CD4-positive, alpha-beta T cell (primary cell): Measurements from ENCODE around the gene BMP4. TPM values are rescaled to one million over a fixed set of nuclear protein-coding genes. Genes with fewer than 3 reads are reported as not detected.

Experiments used
- ATAC-seq: fragments of 200-7000 bp; cut with Tn5 transposase; one replicate; pipeline ENCODE4 v1.10.0; 2022; ENCODE audit warnings: mild to moderate bottlenecking; ENCODE audit not compliant: poor library complexity
- CTCF ChIA-PET: fragments of 350-600 bp; sonication (Branson Sonifier 250); formaldehyde crosslinking; loops from one replicate; lab custom pipeline; 2021; ENCODE audit warnings: antibody characterized with exemption, inconsistent platforms; lab: Charles Lee
- POLR2A ChIA-PET: fragments of 350-600 bp; sonication (Branson Sonifier 250); formaldehyde crosslinking; loops from one replicate; lab custom pipeline; 2021; ENCODE audit warnings: antibody characterized with exemption, inconsistent platforms; lab: Charles Lee
- DNase-seq, 14 experiments: peaks; one replicate each; pipeline ENCODE4 v3.0.0-alpha.2; 2013 to 2020; ENCODE audit warnings: mixed read lengths in 2 of 14
- H3K27ac ChIP-seq, 2 donors: one replicate each; pipeline versions ENCODE4 v1.5.1 to v1.7.0; 2013; ENCODE audit warnings: low read length in 2 of 2, low read depth in 1 of 2, mild to moderate bottlenecking in 1 of 2
- H3K27me3 ChIP-seq, 2 experiments: 1 replicate in 1 of 2; 2 replicates in 1 of 2; pipeline versions ENCODE4 v1.6.1 to v1.7.0; 2013; ENCODE audit warnings: low read length in 2 of 2, control low read depth in 1 of 2, mild to moderate bottlenecking in 1 of 2, moderate library complexity in 1 of 2; ENCODE audit not compliant: insufficient read depth in 2 of 2, control insufficient read depth in 1 of 2
- H3K36me3 ChIP-seq: one replicate; pipeline ENCODE4 v1.6.1; 2013; ENCODE audit warnings: low read length, control low read depth; ENCODE audit not compliant: insufficient read depth
- H3K4me1 ChIP-seq: one replicate; pipeline ENCODE4 v1.6.1; 2013; ENCODE audit warnings: low read length, control low read depth; ENCODE audit not compliant: insufficient read depth
- H3K4me3 ChIP-seq: one replicate; pipeline ENCODE4 v1.5.1; 2013; ENCODE audit warnings: mild to moderate bottlenecking, low read length, moderate library complexity
- H3K9me3 ChIP-seq, 2 experiments: 1 replicate in 1 of 2; 2 replicates in 1 of 2; pipeline versions ENCODE4 v1.6.1 to v1.7.0; 2013; ENCODE audit warnings: low read length in 2 of 2, mild to moderate bottlenecking in 2 of 2, control low read depth in 1 of 2, moderate library complexity in 1 of 2; ENCODE audit not compliant: control insufficient read depth in 1 of 2, insufficient read depth in 1 of 2
- H3K27ac Mint-ChIP-seq: one replicate; pipeline ENCODE4 v1.8.0; 2020; ENCODE audit warnings: mixed read lengths
- H3K27me3 Mint-ChIP-seq: one replicate; pipeline ENCODE4 v1.8.0; 2021; ENCODE audit warnings: mixed read lengths
- H3K36me3 Mint-ChIP-seq: one replicate; pipeline ENCODE4 v1.8.0; 2021; ENCODE audit warnings: low read depth, mixed read lengths
- H3K4me1 Mint-ChIP-seq: one replicate; pipeline ENCODE4 v1.8.0; 2021; ENCODE audit warnings: low read depth, mixed read lengths
- H3K4me3 Mint-ChIP-seq: one replicate; pipeline ENCODE4 v1.8.0; 2020; ENCODE audit warnings: mild to moderate bottlenecking, mixed read lengths
- H3K9me3 Mint-ChIP-seq: one replicate; pipeline ENCODE4 v1.8.0; 2020; ENCODE audit warnings: mixed read lengths
- intact Hi-C, 2 experiments: fragments of 100-400 bp; cut with DNase I in 1 of 2; cut with micrococcal nuclease in 1 of 2; formaldehyde crosslinking; loops; one replicate each; pipeline versions ENCODE4 v1.15.1 to v1.9.0; 2023 to 2025; cut with DNase I, micrococcal nuclease
- total RNA-seq, 174 experiments: library from RNA in 2 of 174; stranded (reverse) in 2 of 174; gene quantifications; one replicate each; pipeline ENCODE4 v1.2.3 and lab custom pipeline; 2021 to 2026
- TF ChIP-seq, protein P1 (sequence below): fragments of 200-600 bp; IDR thresholded peaks from one replicate; pipeline ENCODE4 v1.8.0; 2022; ENCODE audit warnings: antibody characterized with exemption, mild to moderate bottlenecking

BMP4 gene
- total RNA-seq, 2 experiments from 2014 or later: not detected

DNA sequence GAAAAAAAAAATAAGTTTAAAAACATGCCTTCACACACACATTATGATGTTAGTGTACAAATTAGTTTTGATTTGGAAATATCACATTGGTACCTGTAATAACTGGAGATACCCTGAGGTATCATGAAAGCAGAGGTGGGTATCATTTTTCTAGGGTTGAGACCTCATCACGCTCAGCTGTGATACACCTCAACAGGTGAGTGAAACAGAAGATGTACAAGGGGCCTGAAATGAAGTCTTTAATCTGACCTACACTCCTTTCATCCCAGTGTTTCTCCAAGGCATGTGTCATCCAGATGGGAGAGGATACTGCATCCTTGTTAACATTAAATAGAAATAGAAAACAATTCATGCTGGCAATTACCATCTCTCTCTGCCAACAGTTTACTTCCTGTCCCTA, 7.4 kb downstream of the BMP4 start:
- no peaks in the 10 kb centered on the region for H3K9me3 Mint-ChIP-seq
- Histone ChIP-seq H3K4me1 (peaks cover 12% of the 10 kb centered on the region), H3K9me3 (peaks cover 0 to 36% of the 10 kb centered on the region in 2 experiments), H3K27ac (no peak overlapping the region), H3K27me3 (peaks cover 30 to 78% of the 10 kb centered on the region in 2 experiments), H3K36me3 (no peaks in the 10 kb centered on the region), H3K4me3 (no peak overlapping the region)
- POLR2A ChIA-PET: no interaction called here
- CTCF ChIA-PET: no interaction called here
- H3K27me3 Mint-ChIP-seq: peaks cover 88% of the 10 kb centered on the region
- no peak overlapping the region for H3K27ac Mint-ChIP-seq
- TF ChIP-seq, protein P1, sequence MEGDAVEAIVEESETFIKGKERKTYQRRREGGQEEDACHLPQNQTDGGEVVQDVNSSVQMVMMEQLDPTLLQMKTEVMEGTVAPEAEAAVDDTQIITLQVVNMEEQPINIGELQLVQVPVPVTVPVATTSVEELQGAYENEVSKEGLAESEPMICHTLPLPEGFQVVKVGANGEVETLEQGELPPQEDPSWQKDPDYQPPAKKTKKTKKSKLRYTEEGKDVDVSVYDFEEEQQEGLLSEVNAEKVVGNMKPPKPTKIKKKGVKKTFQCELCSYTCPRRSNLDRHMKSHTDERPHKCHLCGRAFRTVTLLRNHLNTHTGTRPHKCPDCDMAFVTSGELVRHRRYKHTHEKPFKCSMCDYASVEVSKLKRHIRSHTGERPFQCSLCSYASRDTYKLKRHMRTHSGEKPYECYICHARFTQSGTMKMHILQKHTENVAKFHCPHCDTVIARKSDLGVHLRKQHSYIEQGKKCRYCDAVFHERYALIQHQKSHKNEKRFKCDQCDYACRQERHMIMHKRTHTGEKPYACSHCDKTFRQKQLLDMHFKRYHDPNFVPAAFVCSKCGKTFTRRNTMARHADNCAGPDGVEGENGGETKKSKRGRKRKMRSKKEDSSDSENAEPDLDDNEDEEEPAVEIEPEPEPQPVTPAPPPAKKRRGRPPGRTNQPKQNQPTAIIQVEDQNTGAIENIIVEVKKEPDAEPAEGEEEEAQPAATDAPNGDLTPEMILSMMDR: no peak
- no peak overlapping the region for H3K4me3 Mint-ChIP-seq
- intact Hi-C loops: no loop called here
- H3K36me3 Mint-ChIP-seq: no peaks in the 10 kb centered on the region
- ATAC-seq (no peak), DNase-seq (no peak)
- H3K4me1 Mint-ChIP-seq: peaks cover 11% of the 10 kb centered on the region

DNA sequence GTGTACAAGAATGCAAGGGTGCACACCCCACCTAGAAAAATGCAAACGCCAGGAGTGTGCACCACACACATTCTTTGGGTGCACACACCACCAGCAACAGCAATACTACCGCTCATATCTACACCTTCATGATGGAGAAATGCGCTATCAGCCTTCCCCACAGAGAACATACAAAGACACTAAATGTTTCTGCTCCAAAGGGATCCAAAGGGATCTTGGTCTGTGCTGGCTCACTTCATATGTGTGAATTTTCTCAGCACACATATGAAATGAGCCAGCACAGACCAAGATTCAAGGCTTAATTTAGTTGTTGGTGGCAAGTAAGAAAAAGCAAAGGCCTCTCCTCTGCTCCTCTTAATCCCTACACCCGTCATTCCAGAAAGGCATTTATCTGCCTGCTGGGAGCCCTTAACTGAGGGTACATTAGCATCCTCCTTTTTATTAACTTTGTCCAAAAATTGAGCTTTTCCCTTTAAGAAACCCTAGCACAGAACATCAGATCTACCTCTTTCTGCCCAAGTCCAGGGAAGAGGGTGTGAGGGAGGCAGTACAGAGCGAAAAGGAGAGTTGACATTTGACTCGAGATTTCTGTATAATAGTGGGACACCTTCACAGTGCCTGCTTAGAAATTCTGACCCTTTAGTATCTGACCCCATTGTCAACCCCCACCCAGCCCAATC, 8.3 kb downstream of the BMP4 start:
- no peaks in the 10 kb centered on the region for H3K9me3 Mint-ChIP-seq
- no peak overlapping the region for H3K4me3 ChIP-seq
- TF ChIP-seq, protein P1: no peak
- H3K9me3 ChIP-seq: peaks cover 0 to 30% of the 10 kb centered on the region in 2 experiments
- intact Hi-C loops: no loop called here
- H3K27me3 Mint-ChIP-seq: peaks cover 84% of the 10 kb centered on the region
- ChIA-PET POLR2A (no interaction called here), CTCF (no interaction called here)
- no peaks in the 10 kb centered on the region for H3K36me3 Mint-ChIP-seq
- H3K36me3 ChIP-seq: no peaks in the 10 kb centered on the region
- DNase-seq (no peak), ATAC-seq (no peak)
- H3K4me1 ChIP-seq: peaks cover 6% of the 10 kb centered on the region
- peaks cover 24 to 82% of the 10 kb centered on the region in 2 experiments for H3K27me3 ChIP-seq
- no peak overlapping the region for H3K27ac ChIP-seq
- peaks cover 5% of the 10 kb centered on the region for H3K4me1 Mint-ChIP-seq
- no peak overlapping the region for H3K4me3 Mint-ChIP-seq
- no peak overlapping the region for H3K27ac Mint-ChIP-seq

DNA sequence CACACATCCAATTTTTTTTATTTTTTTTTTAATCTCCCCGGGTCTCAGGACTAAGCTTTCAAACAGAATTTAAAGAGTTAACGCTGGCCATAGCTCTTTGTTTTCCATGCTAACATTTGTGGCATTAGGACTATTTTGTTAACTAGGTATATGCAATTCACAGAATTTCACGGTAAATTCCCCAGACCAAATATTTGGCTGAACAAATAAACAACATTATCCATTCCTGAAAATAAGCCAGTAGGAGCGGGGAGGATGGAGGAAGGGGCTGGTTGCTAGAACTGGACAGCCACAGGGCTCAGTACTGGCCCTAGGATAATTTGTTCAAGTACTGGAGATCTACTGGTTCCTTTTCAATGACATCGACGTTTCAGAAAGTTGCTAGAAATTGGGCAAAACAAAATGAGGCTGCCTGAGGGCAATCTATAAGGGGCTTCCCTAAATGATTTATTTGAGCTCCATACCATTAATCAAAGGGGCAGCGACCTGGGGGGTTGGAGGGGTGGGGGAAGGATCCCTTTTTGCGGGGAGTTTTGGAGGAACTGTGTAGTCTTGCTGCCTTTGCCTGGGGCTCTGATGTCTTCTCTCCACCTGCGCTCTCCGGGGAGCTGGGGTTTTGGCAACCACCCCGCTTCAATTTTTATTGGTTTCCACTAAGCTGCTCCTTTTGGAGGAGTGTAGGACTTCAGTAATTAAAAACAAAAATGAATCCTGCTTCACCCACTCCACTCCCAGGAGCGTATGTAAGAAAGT, 9.0 kb downstream of the BMP4 start:
- DNase-seq: no peak
- intact Hi-C loops: no loop called here
- Histone ChIP-seq H3K9me3 (peaks cover 0 to 26% of the 10 kb centered on the region in 2 experiments), H3K27ac (no peak overlapping the region), H3K4me3 (no peak overlapping the region), H3K36me3 (no peaks in the 10 kb centered on the region), H3K27me3 (peaks cover 17 to 76% of the 10 kb centered on the region in 2 experiments), H3K4me1 (no peaks in the 10 kb centered on the region)
- Mint-ChIP-seq H3K27ac (no peak overlapping the region), H3K9me3 (no peaks in the 10 kb centered on the region), H3K27me3 (peaks cover 77% of the 10 kb centered on the region), H3K4me1 (no peaks in the 10 kb centered on the region), H3K4me3 (no peak overlapping the region), H3K36me3 (no peaks in the 10 kb centered on the region)
- POLR2A ChIA-PET: no interaction called here
- CTCF ChIA-PET: interaction anchor here (0.6 kb wide), 1 partner anchor 165 kb away, joined by 3 read pairs; no protein-coding TSS in a partner anchor
- TF ChIP-seq, protein P1: no peak
- no peak for ATAC-seq
